Smooth muscle cell (in vitro differentiated cells): ENCODE measurements around the gene PPP1R3F. TPM values are rescaled to one million over a fixed set of nuclear protein-coding genes. Genes with fewer than 3 reads are reported as not detected.

Experiments used
- DNase-seq: peaks from one replicate; lab custom pipeline; 2025; ENCODE audit not compliant: unreplicated experiment; lab: John Stamatoyannopoulos, UW
- H2AFZ ChIP-seq: fragments of 200-600 bp; sonication (generic); 2 replicates; pipeline ENCODE4 v1.6.0; 2016; ENCODE audit warnings: antibody characterized with exemption, low read depth, mild to moderate bottlenecking
- H3F3A ChIP-seq: fragments of 200-600 bp; sonication (generic); 2 replicates; pipeline ENCODE4 v1.6.0; 2017; ENCODE audit warnings: antibody characterized with exemption, low read depth
- H3K27ac ChIP-seq: fragments of 200-600 bp; sonication (generic); 2 replicates; pipeline ENCODE4 v1.5.1; 2016; ENCODE audit warnings: low read depth, mild to moderate bottlenecking
- H3K27me3 ChIP-seq: fragments of 200-600 bp; sonication (generic); 2 replicates; pipeline ENCODE4 v1.6.1; 2016; ENCODE audit warnings: low read depth, mild to moderate bottlenecking
- H3K36me3 ChIP-seq: fragments of 200-600 bp; sonication (generic); 2 replicates; pipeline ENCODE4 v1.5.1; 2016; ENCODE audit warnings: low read depth
- H3K4me1 ChIP-seq: fragments of 200-600 bp; sonication (generic); 2 replicates; pipeline ENCODE4 v1.5.1; 2016; ENCODE audit warnings: low read depth
- H3K4me2 ChIP-seq: fragments of 200-600 bp; sonication (generic); 2 replicates; pipeline ENCODE4 v1.6.0; 2016; ENCODE audit warnings: mild to moderate bottlenecking
- H3K4me3 ChIP-seq: fragments of 200-600 bp; sonication (generic); 2 replicates; pipeline ENCODE4 v1.5.1; 2016; ENCODE audit warnings: mild to moderate bottlenecking
- H3K79me2 ChIP-seq: fragments of 200-600 bp; sonication (generic); 2 replicates; pipeline ENCODE4 v1.6.0; 2016; ENCODE audit warnings: low read depth, mild to moderate bottlenecking
- H3K9ac ChIP-seq: fragments of 200-600 bp; sonication (generic); 2 replicates; pipeline ENCODE4 v1.6.0; 2016; ENCODE audit warnings: low read depth
- H3K9me3 ChIP-seq: fragments of 200-600 bp; sonication (generic); replicated peaks from 2 replicates; pipeline ENCODE4 v1.5.1; 2016; ENCODE audit warnings: low read depth
- H4K20me1 ChIP-seq: fragments of 200-600 bp; sonication (generic); 2 replicates; pipeline ENCODE4 v1.6.0; 2016; ENCODE audit warnings: low read depth
- WGBS: methylation state at CpG from one replicate; pipeline ENCODE4 v1.1.7; 2016; ENCODE audit warnings: low lambda C conversion rate; 5-methylcytosine and 5-hydroxymethylcytosine counted together
- polyA plus RNA-seq: library from polyadenylated mRNA; unstranded; fragments of >200 nt; fragmentation: Nextera tagmentation; extraction: Ambion mirVana; gene quantifications from 2 replicates; pipeline ENCODE4 v1.2.1, GENCODE V29; 2016
- total RNA-seq: library from RNA; depleted of rRNA; stranded (reverse); fragments of >200 nt; gene quantifications from 2 replicates; pipeline ENCODE4 v1.2.3, GENCODE V29; 2014
- TF ChIP-seq, protein P1 (sequence below): fragments of 200-600 bp; sonication (generic); IDR thresholded peaks from 2 replicates; pipeline ENCODE4 v1.5.1; 2017; ENCODE audit warnings: borderline replicate concordance, mild to moderate bottlenecking, antibody characterized with exemption; ENCODE audit not compliant: insufficient read depth, poor library complexity, severe bottlenecking

The PPP1R3F gene
- total and polyA plus RNA-seq, 2 experiments from 2014 or later, result 3.3 to 14.5 TPM

GRCh38 chrX:49284212-49284611 lies 14.6 kb downstream of the PPP1R3F start:
- H3K79me2 ChIP-seq, result no peaks in the 10 kb centered on the region
- no peak overlapping the region for H3K27ac ChIP-seq
- no peaks in the 10 kb centered on the region for H4K20me1 ChIP-seq
- H3K36me3 ChIP-seq, result no peaks in the 10 kb centered on the region
- H3K4me3 ChIP-seq, result no peak overlapping the region
- no peaks in the 10 kb centered on the region for H3K4me1 ChIP-seq
- no peak overlapping the region for H2AFZ ChIP-seq
- no peaks in the 10 kb centered on the region for H3F3A ChIP-seq
- 83% methylated on average over 3 of the region's 3 CpGs for WGBS
- no peak overlapping the region for H3K9ac ChIP-seq
- TF ChIP-seq, protein P1, sequence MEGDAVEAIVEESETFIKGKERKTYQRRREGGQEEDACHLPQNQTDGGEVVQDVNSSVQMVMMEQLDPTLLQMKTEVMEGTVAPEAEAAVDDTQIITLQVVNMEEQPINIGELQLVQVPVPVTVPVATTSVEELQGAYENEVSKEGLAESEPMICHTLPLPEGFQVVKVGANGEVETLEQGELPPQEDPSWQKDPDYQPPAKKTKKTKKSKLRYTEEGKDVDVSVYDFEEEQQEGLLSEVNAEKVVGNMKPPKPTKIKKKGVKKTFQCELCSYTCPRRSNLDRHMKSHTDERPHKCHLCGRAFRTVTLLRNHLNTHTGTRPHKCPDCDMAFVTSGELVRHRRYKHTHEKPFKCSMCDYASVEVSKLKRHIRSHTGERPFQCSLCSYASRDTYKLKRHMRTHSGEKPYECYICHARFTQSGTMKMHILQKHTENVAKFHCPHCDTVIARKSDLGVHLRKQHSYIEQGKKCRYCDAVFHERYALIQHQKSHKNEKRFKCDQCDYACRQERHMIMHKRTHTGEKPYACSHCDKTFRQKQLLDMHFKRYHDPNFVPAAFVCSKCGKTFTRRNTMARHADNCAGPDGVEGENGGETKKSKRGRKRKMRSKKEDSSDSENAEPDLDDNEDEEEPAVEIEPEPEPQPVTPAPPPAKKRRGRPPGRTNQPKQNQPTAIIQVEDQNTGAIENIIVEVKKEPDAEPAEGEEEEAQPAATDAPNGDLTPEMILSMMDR, result no peak
- H3K9me3 ChIP-seq, result no peaks in the 10 kb centered on the region
- H3K4me2 ChIP-seq, result no peak overlapping the region
- H3K27me3 ChIP-seq, result no peaks in the 10 kb centered on the region
- DNase-seq, result no peak

- TF ChIP-seq, protein P1, result no peak
- H3K27me3 ChIP-seq, result no peaks in the 10 kb centered on the region
- H3F3A ChIP-seq, result no peaks in the 10 kb centered on the region
- H3K79me2 ChIP-seq, result no peaks in the 10 kb centered on the region
- DNase-seq, result no peak
- no peak overlapping the region for H3K9ac ChIP-seq
- H3K9me3 ChIP-seq, result no peaks in the 10 kb centered on the region
- H3K4me3 ChIP-seq, result no peak overlapping the region
- H4K20me1 ChIP-seq, result no peaks in the 10 kb centered on the region
- H3K36me3 ChIP-seq, result no peaks in the 10 kb centered on the region
- no peak overlapping the region for H3K27ac ChIP-seq
- no peak overlapping the region for H3K4me2 ChIP-seq
- no peak overlapping the region for H2AFZ ChIP-seq
- no peaks in the 10 kb centered on the region for H3K4me1 ChIP-seq
- 98% methylated on average over 15 of the region's 18 CpGs for WGBS
Observed at GRCh38 chrX:49286136-49286535, 16.5 kb downstream of the PPP1R3F start.

GRCh38 chrX:49286581-49286980 lies 17.0 kb downstream of the PPP1R3F start:
- H3K27ac ChIP-seq, result no peak overlapping the region
- no peak for DNase-seq
- H3K79me2 ChIP-seq, result no peaks in the 10 kb centered on the region
- H3K4me3 ChIP-seq, result no peak overlapping the region
- 90% methylated on average over 4 of the region's 4 CpGs for WGBS
- H3K4me1 ChIP-seq, result no peaks in the 10 kb centered on the region
- H3K4me2 ChIP-seq, result no peak overlapping the region
- H2AFZ ChIP-seq, result no peak overlapping the region
- no peaks in the 10 kb centered on the region for H3K27me3 ChIP-seq
- no peaks in the 10 kb centered on the region for H3K9me3 ChIP-seq
- no peaks in the 10 kb centered on the region for H4K20me1 ChIP-seq
- no peaks in the 10 kb centered on the region for H3K36me3 ChIP-seq
- TF ChIP-seq, protein P1, result no peak
- no peak overlapping the region for H3K9ac ChIP-seq
- H3F3A ChIP-seq, result no peaks in the 10 kb centered on the region

GRCh38 chrX:49287665-49288064 lies 18.1 kb downstream of the PPP1R3F start:
- Histone ChIP-seq H3K9me3 (no peaks in the 10 kb centered on the region), H3K79me2 (no peaks in the 10 kb centered on the region), H3K9ac (no peak overlapping the region), H3F3A (no peaks in the 10 kb centered on the region), H4K20me1 (no peaks in the 10 kb centered on the region), H3K4me1 (no peaks in the 10 kb centered on the region), H3K4me2 (no peak overlapping the region), H2AFZ (no peak overlapping the region), H3K36me3 (no peaks in the 10 kb centered on the region), H3K4me3 (no peak overlapping the region), H3K27ac (no peak overlapping the region), H3K27me3 (no peaks in the 10 kb centered on the region)
- TF ChIP-seq, protein P1, result no peak
- no peak for DNase-seq
- WGBS, result 91% methylated on average over 1 of the region's 1 CpG
